Dendritic cell treated with granulocyte-macrophage colony-stimulating factor and Interleukin-4, amounts not matched to agents 40 ng/mL and 50 ng/mL, for 4 days (primary cell): ENCODE measurements around the gene TCF20.

Experiments
- H3K27ac Mint-ChIP-seq: one replicate; pipeline ENCODE4 v1.8.0; 2022; ENCODE audit warnings: mild to moderate bottlenecking, mixed read lengths
- H3K27me3 Mint-ChIP-seq: one replicate; pipeline ENCODE4 v1.8.0; 2022; ENCODE audit warnings: mild to moderate bottlenecking, mixed read lengths
- H3K36me3 Mint-ChIP-seq: one replicate; pipeline ENCODE4 v1.8.0; 2022; ENCODE audit warnings: low read depth, mixed read lengths
- H3K4me1 Mint-ChIP-seq: one replicate; pipeline ENCODE4 v1.8.0; 2022; ENCODE audit warnings: low read depth, mixed read lengths
- H3K4me3 Mint-ChIP-seq: one replicate; pipeline ENCODE4 v1.8.0; 2022; ENCODE audit warnings: mild to moderate bottlenecking, moderate library complexity, mixed read lengths
- H3K9me3 Mint-ChIP-seq: one replicate; pipeline ENCODE4 v1.8.0; 2022; ENCODE audit warnings: mixed read lengths
- intact Hi-C: fragments of 100-400 bp; cut with micrococcal nuclease; formaldehyde crosslinking; loops from one replicate; pipeline ENCODE4 v1.15.0; 2022

TCF20 gene

GRCh38 chr22:42270510-42271190 is at the start of gene TCF20:
Gene TCF20, minus strand, starts transcription at chr22:42270653. Its CDS starts 55,348 bp downstream, at chr22:42215305.
- peak within 1 kb of the TSS; percentile 82 for H3K4me3 Mint-ChIP-seq
- intact Hi-C loops = no loop called here

GRCh38 chr22:42319386-42319785 is 48.9 kb upstream of the TCF20 start:
- H3K27ac Mint-ChIP-seq = no peak overlapping the region
- H3K4me1 Mint-ChIP-seq = peaks cover 17% of the 10 kb centered on the region
- intact Hi-C loops = no loop called here
- H3K27me3 Mint-ChIP-seq = peaks cover 28% of the 10 kb centered on the region
- H3K36me3 Mint-ChIP-seq = no peaks in the 10 kb centered on the region
- no peak overlapping the region for H3K4me3 Mint-ChIP-seq
- no peaks in the 10 kb centered on the region for H3K9me3 Mint-ChIP-seq

More at GRCh38 chr22:42270510-42271190, at the start of gene TCF20:
- Mint-ChIP-seq H3K36me3 (peaks cover 21% of the 10 kb centered on the region), H3K27ac (peak within 1 kb of the TSS; percentile 61), H3K4me1 (peaks cover 32% of the 10 kb centered on the region), H3K9me3 (no peaks in the 10 kb centered on the region), H3K27me3 (peaks cover 20% of the 10 kb centered on the region)

- no peaks in the 10 kb centered on the region for H3K36me3 Mint-ChIP-seq
- intact Hi-C loops = no loop called here
- H3K27me3 Mint-ChIP-seq = peaks cover 31% of the 10 kb centered on the region
- H3K9me3 Mint-ChIP-seq = no peaks in the 10 kb centered on the region
- peaks cover 19% of the 10 kb centered on the region for H3K4me1 Mint-ChIP-seq
- H3K4me3 Mint-ChIP-seq = no peak overlapping the region
- H3K27ac Mint-ChIP-seq = no peak overlapping the region
Observed at GRCh38 chr22:42318967-42319366, 48.5 kb upstream of the TCF20 start.

- H3K36me3 Mint-ChIP-seq = no peaks in the 10 kb centered on the region
- no peak overlapping the region for H3K4me3 Mint-ChIP-seq
- intact Hi-C loops = no loop called here
- no peak overlapping the region for H3K27ac Mint-ChIP-seq
- peaks cover 24% of the 10 kb centered on the region for H3K4me1 Mint-ChIP-seq
- H3K27me3 Mint-ChIP-seq = peaks cover 41% of the 10 kb centered on the region
- no peaks in the 10 kb centered on the region for H3K9me3 Mint-ChIP-seq
Observed at GRCh38 chr22:42317691-42318547, 47.5 kb upstream of the TCF20 start.

GRCh38 chr22:42317008-42317407 is 46.6 kb upstream of the TCF20 start:
- Mint-ChIP-seq H3K36me3 (no peaks in the 10 kb centered on the region), H3K9me3 (no peaks in the 10 kb centered on the region), H3K4me1 (peaks cover 24% of the 10 kb centered on the region), H3K4me3 (no peak overlapping the region), H3K27ac (no peak overlapping the region), H3K27me3 (peaks cover 41% of the 10 kb centered on the region)
- intact Hi-C loops = no loop called here

- H3K36me3 Mint-ChIP-seq = no peaks in the 10 kb centered on the region
- H3K27me3 Mint-ChIP-seq = peaks cover 41% of the 10 kb centered on the region
- H3K4me1 Mint-ChIP-seq = peaks cover 24% of the 10 kb centered on the region
- H3K27ac Mint-ChIP-seq = no peak overlapping the region
- H3K9me3 Mint-ChIP-seq = no peaks in the 10 kb centered on the region
- no peak overlapping the region for H3K4me3 Mint-ChIP-seq
- intact Hi-C loops = no loop called here
Observed at GRCh38 chr22:42315392-42315756, 44.9 kb upstream of the TCF20 start.

GRCh38 chr22:42314709-42315391 is 44.4 kb upstream of the TCF20 start:
- H3K27ac Mint-ChIP-seq = no peak overlapping the region
- intact Hi-C loops = loop anchor here (5.0 kb wide), 1 partner anchor 143 kb away; no protein-coding TSS in a partner anchor
- H3K4me3 Mint-ChIP-seq = no peak overlapping the region
- peaks cover 20% of the 10 kb centered on the region for H3K4me1 Mint-ChIP-seq
- no peaks in the 10 kb centered on the region for H3K36me3 Mint-ChIP-seq
- no peaks in the 10 kb centered on the region for H3K9me3 Mint-ChIP-seq
- H3K27me3 Mint-ChIP-seq = peaks cover 38% of the 10 kb centered on the region

GRCh38 chr22:42313804-42314581 is 43.5 kb upstream of the TCF20 start:
- Mint-ChIP-seq H3K36me3 (no peaks in the 10 kb centered on the region), H3K27me3 (peaks cover 41% of the 10 kb centered on the region), H3K9me3 (no peaks in the 10 kb centered on the region), H3K27ac (no peak overlapping the region), H3K4me1 (peaks cover 14% of the 10 kb centered on the region), H3K4me3 (no peak overlapping the region)
- intact Hi-C loops = loop anchor here (5.0 kb wide), 1 partner anchor 142 kb away; no protein-coding TSS in a partner anchor

GRCh38 chr22:42313204-42313603 is 42.8 kb upstream of the TCF20 start:
- no peaks in the 10 kb centered on the region for H3K9me3 Mint-ChIP-seq
- H3K27ac Mint-ChIP-seq = no peak overlapping the region
- intact Hi-C loops = loop anchor here (5.0 kb wide), 1 partner anchor 141 kb away; no protein-coding TSS in a partner anchor

GRCh38 chr22:42310291-42311015 is 40.0 kb upstream of the TCF20 start:
- peaks cover 38% of the 10 kb centered on the region for H3K27me3 Mint-ChIP-seq
- H3K9me3 Mint-ChIP-seq = no peaks in the 10 kb centered on the region
- no peaks in the 10 kb centered on the region for H3K36me3 Mint-ChIP-seq
- H3K27ac Mint-ChIP-seq = no peak overlapping the region
- peaks cover 7% of the 10 kb centered on the region for H3K4me1 Mint-ChIP-seq
- no peak overlapping the region for H3K4me3 Mint-ChIP-seq
- intact Hi-C loops = loop anchor here (5.0 kb wide), 1 partner anchor 138 kb away; no protein-coding TSS in a partner anchor

More at GRCh38 chr22:42313204-42313603, 42.8 kb upstream of the TCF20 start:
- H3K36me3 Mint-ChIP-seq = no peaks in the 10 kb centered on the region
- H3K4me1 Mint-ChIP-seq = peaks cover 9% of the 10 kb centered on the region
- H3K4me3 Mint-ChIP-seq = no peak overlapping the region
- peaks cover 41% of the 10 kb centered on the region for H3K27me3 Mint-ChIP-seq

GRCh38 chr22:42309865-42310264 is 39.4 kb upstream of the TCF20 start:
- intact Hi-C loops = loop anchor here (5.0 kb wide), 1 partner anchor 138 kb away; no protein-coding TSS in a partner anchor
- Mint-ChIP-seq H3K27ac (no peak overlapping the region), H3K4me3 (no peak overlapping the region), H3K27me3 (peaks cover 35% of the 10 kb centered on the region), H3K36me3 (no peaks in the 10 kb centered on the region), H3K4me1 (peaks cover 7% of the 10 kb centered on the region), H3K9me3 (no peaks in the 10 kb centered on the region)

GRCh38 chr22:42308892-42309468 is 38.5 kb upstream of the TCF20 start:
- intact Hi-C loops = no loop called here
- Mint-ChIP-seq H3K27ac (no peak overlapping the region), H3K4me1 (peaks cover 5% of the 10 kb centered on the region), H3K9me3 (no peaks in the 10 kb centered on the region), H3K27me3 (peaks cover 32% of the 10 kb centered on the region), H3K4me3 (no peak overlapping the region), H3K36me3 (no peaks in the 10 kb centered on the region)
